HG03439 (cell line): ENCODE measurements around the gene KRT83.

ENCODE experiments used
- ATAC-seq: cut with Tn5 transposase; IDR thresholded peaks from one replicate; pipeline ENCODE4 v1.9.1; 2021; ENCODE audit warnings: mild to moderate bottlenecking, moderate library complexity; ENCODE audit not compliant: unreplicated experiment

Gene KRT83

GRCh38 chr12:52267266-52267665, 53.9 kb downstream of the KRT83 start:
- ATAC-seq, result no peak

GRCh38 chr12:52266514-52266913, 54.7 kb downstream of the KRT83 start:
- no peak for ATAC-seq

- no peak for ATAC-seq
Observed at GRCh38 chr12:52264435-52264825, 56.8 kb downstream of the KRT83 start.
